Activated CD4-positive, alpha-beta T cell treated with anti-CD3 and anti-CD28 coated beads, Interleukin-2, amount 50 U/mL, for 24 hours (primary cell): ENCODE results near the gene KRTAP15-1.

ENCODE experiments used
- DNase-seq, 2 donors: peaks; one replicate each; pipeline ENCODE4 v3.0.0-alpha.2; 2020; ENCODE audit warnings: low read depth in 1 of 2, low spot score in 1 of 2

The KRTAP15-1 gene

DNA sequence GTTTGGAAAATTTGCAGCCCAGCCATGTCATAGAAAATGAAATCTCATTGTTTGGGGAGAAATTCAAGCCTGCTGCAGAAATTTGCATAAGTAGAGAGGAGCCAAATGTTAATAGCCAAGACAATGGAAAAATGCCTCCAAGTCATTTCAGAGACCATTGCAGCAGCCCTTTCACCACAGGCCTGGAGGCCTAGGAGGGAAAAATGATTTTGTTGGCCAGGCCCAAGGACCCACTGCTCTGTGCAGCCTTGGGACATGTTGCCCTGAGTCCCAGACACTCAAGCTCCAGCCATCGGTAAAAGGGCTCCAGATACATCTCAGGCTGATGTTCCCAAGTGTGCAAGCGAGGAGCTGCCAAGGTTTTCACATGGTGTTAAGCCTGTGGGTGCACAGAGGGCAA is 46.1 kb downstream of the KRTAP15-1 start:
- no peak for DNase-seq

DNA sequence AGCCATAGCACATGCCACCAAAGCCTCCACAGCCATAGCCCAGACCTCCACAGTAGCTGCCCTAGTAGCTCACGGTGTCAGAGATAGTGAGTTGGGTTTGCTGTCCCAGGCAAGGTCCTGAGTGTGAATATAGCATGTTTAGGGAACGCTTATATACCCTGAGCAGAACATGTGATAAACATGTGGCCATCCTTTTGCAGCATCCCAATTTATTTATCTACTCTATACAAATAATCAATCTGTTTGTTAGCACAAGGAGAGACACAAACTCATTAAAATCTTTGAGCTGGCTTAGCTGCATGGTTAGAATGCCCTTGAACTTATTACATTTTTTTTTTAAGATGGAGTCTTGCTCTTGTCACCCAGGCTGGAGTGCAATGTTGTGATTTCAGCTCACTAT is 47.3 kb downstream of the KRTAP15-1 start, which contains the start of gene KRTAP19-2:
TSS of gene KRTAP19-2 (minus strand) at position 101 of the 400 bp plus-strand sequence. CDS start at position 13, 88 bp downstream.
- no peak for DNase-seq
